NCI-H446 treated with DMSO at 0.1 percent for 48 hours (cell line): Measurements from ENCODE around the gene CARMIL1.
"Not testable (repeated sequence)": the region's sequence is repeated elsewhere in the genome, so short reads cannot be mapped to it uniquely, and the experiment has no call there.

ENCODE experiments used
- DNase-seq: peaks from one replicate; lab custom pipeline; 2025; lab: John Stamatoyannopoulos, UW

CARMIL1 gene

DNA sequence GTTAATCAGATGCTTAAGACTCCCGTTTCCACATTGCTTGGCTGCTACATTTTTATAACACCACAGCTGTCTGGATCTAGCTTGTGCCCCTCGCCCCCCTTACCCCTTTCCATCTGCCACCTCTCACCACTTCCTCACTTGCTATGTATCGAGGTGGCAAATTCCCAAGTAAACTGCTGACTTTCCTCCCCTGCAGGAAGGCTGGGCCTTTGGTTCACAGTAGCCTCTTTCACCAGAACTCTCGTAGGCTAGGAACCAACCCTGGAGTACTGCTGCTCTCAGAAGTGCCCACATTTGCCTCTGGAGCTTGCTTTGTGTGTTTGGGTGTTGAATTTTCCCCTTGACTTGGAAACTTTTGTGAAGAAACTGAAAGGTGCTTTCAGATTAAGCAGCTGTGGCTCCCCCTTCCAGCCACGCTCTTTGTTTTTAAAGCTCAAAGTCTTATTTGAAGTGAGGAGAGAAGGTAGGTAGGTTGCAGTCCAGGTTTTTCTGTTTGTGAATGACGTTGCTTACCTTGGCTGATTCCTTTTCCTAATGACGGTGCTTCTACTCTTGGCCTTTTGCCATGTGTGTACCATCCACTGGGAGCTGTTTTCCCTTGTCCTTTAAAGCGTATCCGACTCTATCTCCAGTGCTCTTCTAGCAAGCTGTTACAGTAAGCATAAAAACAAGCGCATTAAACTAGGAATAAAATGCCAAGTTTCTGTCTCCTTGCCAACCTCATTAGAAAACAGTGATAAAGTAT lies 90.4 kb downstream of the CARMIL1 start:
- peak; percentile 96 for DNase-seq

DNA sequence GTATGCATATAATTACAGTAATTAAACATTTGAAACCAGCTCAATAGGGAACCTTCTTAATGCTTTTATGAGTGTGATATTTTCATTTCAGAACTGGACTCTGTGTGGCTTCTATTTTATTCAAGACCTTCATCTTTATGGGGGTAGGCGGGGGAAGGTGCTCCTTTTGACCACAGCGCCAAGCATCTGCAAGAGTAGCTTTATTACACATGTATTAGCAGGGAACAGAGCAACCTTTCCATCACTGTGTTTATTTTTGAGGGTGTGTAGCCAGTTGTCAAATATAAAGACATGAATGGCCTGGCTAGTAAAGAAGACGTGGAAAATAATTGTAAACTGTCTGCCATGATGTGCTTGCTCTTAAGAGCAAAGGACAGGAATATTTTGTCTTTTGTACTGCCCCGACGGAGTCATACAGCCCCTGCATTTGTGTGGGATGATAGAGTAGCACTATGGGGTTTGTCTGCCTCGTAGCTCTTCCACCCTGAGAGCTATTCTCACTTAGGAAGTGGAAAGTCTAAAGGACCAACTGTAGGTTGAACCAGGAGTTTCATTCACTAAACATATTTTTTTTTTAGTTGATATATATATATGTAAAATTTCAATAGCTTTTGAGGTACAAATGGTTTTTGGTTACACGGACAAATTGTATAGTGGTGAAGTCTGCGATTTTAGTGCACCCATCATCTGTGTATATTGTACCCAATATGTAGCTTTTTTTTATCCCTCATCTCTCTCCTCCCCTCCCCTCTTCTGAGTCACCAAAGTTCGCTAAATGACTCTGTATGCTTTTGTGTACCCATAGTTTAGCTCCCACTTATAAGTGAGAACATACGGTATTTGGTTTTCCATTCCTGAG lies 91.2 kb downstream of the CARMIL1 start:
- no peak for DNase-seq

DNA sequence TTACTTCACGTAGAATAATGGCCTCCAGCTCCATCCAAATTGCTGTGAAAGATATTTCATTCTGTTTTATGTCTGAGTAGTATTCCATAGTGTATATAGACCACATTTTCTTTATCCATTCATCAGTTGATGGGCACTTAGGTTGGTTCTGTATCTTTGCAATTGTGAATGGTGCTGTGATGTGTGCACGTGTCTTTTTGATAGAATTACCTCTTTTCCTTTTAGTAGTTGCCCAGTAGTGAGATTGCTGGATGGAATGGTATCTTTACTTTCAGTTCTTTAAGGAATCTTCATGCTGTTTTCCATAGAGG lies 91.8 kb downstream of the CARMIL1 start:
- no peak for DNase-seq

DNA sequence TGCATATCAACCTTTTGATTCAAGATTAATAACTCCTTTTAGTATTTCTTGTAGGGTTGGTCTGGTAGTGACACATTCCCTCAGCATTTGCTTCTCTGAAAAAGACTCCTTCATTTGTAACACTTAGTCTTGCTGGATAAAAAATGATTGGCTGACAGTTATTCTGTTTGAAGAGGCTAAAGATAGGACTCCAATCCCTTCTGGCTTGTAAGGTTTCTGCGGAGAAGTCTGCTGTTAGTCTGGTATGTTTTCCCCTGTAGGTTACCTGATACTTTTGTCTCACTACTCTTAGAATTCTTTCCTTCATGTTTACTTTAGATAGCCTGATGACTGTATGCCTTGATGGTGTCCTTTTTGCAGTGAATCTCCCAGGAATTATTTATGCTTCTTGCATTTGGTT lies 96.0 kb downstream of the CARMIL1 start:
- no peak for DNase-seq

DNA sequence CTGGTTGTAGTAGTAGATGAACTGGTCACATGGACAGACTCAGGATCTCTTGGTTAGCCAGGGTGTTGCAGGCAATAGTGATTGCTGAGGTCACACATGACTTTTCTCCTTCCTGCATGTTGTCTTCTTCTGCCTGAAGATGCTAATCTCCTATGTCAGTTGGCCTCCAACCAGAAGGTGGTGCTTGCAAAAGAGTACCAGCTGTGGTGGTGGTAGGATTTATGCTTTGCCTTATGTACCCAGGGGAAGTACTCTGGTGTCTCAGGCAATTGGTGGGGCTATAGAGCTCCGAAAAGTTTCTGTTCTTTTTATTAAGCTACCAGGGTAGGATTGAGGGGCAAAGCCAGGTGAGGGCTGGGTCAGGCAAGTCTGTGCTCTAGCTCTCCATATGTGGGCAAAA lies 98.5 kb downstream of the CARMIL1 start:
- no peak for DNase-seq

DNA sequence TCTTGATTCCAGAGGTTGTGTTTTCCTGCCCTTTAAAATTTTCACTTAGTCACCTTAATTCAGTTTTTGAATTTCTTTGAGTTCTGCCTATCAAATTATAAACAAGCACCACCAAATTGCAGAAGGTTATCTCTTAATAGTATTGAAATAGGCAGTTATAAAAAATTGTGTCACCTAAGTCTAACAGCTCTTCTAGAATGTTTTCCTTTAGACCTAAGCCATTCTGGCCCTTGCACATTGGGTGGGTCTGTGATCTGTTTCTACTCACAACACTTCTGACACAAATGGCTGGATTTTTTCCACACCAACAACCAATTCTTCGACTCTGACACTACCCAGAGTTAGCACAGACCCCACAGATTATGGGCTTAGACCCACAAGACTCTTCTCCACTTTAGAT lies 101.9 kb downstream of the CARMIL1 start:
- DNase-seq, result no peak

DNA sequence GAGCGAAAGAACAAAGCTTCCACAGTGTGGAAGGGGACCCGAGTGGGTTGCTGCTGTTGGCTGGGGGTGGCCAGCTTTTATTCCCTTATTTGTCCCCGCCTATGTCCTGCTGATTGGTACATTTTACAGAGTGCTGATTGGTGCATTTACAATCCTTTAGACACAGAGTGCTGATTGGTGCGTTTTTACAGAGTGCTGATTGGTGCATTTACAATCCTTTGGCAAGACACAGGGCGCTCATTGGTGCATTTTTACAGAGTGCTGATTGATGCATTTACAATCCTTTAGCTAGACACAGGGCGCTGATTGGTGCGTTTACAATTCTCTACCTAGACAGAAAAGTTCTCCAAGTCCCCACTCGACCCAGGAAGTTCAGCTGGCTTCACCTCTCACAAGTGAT lies 103.3 kb downstream of the CARMIL1 start:
- DNase-seq, result not testable (repeated sequence)

DNA sequence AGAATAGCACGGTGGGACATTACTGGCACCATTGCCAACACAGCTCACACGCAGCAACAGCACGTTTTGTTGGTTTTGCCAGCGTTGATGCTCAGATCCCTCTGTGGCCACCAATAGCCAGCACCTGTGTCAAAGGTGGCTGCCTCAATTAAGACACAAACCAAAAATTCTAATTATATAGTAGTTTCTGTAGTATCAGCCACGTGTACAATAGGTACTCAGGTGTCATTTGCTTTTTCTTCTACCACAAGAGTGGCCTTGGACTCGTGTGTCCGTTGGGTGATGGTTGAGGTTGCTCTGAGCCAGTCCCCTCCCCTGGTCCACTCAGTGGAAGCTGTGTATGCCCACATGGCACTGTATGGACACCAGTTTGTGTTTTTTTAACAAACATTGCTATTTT lies 105.1 kb downstream of the CARMIL1 start:
- DNase-seq, result no peak

DNA sequence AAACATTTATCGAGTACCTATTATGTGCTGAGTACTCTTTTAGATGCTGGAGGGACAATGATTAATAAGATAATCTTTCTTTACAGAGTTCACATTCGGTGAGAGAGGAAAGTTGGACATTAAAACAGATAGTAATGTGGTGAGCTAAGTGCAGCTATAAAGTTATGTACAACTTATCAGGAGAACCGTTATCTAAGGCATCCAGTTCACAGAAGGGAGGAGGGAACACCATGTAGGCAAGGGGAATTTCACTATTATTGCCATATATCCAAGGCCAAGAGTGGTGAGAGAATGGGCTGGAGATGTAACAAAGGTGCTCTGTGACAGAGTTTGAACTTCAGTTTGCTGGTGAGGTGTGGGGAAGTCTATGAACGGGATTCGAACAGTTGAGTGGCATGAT lies 105.8 kb downstream of the CARMIL1 start:
- no peak for DNase-seq

DNA sequence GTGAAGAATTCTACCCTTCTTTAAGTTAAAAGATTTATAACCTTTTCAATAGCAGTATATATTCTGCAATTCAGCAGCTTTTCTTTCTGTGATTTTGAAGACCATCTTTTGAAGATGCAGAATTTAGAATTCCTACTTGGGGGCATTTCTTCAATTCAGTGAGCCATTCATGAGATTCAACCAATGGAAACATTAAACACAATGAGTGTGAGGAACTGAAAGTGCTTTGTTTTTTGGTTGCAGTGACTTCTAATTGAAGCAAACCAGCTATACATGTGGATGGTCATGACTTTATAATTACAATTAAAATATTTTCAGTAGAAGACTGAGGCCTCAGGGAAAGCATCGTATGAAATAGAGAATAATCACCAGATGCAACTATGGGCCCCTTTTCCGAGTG lies 108.3 kb downstream of the CARMIL1 start:
- DNase-seq, result no peak

DNA sequence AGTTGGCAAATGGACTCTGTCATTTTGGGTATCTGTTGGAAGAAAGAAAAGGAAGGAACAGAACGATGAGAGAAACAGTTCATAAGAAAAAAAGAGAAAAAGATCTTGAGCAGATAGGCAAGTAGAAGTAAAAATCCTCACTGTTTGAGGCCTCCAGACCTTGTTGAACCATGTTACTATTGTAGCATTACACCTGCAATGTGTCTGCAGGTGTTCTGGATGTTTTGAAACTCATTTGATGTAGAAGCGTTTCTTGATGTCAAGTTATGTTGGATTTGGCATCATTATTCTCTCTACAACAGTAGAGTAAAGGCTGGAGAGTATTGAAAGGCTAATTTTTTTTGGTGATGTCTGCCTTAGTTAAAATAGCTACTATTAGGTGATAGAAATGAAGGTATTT lies 108.7 kb downstream of the CARMIL1 start:
- no peak for DNase-seq

DNA sequence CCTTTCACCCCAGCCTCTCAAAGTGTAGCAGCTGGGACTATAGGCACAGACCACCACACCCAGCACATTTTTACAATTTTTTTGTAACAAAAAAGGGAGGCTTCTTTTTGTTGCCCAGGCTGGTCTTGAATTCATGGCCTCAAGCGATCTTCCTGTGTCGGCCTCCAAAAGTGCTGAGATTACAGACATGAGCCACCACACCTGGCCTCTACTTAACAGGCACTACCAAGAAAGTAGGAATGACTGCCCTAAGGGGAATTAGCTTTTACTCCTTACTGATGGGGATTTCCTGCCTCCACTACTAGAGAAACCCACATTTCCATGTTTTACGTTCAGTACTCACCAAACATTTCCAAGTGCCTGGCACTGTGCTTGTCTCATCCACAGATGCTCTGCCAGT lies 109.6 kb downstream of the CARMIL1 start:
- DNase-seq, result no peak

DNA sequence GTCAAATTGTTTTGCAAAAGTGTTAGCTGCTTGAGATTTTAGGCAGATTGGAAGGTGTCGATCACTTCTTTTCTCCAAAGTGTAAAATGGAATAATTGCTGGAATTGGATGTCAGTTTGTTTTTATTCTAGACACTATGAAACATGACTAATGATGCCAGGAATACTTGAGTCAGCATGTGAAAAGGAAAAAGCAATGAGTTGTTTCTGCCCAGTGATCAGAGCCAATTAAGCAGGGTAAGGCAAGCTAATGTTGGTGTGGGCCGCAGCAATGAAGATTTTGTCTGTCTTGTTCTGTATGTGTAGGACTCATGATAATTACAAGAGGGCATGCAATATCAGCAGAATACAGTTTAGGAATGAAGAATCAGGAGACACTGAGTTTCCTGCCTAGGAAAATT lies 110.3 kb downstream of the CARMIL1 start:
- DNase-seq, result peak; percentile 85

DNA sequence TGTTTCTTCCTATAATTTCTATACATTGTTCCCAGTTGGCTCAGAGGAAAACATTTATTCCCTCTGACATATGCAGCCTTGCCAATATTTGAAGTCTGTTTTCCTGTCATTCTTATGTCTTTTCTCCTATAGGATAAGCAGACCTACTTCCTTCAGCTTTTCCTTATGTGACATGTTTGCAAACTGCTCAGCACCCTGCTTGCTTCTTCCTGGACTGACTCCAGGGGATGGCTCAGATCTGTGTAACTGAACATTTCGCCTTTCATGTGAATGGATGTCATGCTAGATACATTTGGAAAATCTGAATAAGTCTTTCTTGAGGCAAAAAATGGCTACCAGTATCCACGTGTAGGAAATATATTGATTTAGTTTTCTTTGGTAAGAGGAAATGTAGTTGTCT lies 113.2 kb downstream of the CARMIL1 start:
- no peak for DNase-seq

DNA sequence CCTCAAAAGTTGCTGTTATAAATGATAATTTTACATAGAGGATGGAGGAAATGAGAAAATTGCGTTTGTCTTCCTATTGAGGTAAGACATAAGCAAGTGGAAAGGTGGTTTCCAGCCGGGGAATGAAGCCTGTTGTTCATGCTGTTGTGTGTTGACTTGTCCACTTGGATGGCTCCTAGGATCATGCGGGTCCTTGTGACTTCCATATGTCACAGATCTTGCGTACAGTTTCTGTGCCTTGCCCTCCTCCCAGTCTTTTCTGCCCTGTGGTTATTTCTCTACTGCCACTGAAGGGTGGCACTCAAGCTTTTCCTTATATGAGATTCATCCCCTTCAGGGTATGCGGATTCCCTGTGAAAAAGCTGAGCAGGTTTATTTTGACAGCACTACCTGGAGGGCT lies 116.6 kb downstream of the CARMIL1 start:
- DNase-seq, result no peak

DNA sequence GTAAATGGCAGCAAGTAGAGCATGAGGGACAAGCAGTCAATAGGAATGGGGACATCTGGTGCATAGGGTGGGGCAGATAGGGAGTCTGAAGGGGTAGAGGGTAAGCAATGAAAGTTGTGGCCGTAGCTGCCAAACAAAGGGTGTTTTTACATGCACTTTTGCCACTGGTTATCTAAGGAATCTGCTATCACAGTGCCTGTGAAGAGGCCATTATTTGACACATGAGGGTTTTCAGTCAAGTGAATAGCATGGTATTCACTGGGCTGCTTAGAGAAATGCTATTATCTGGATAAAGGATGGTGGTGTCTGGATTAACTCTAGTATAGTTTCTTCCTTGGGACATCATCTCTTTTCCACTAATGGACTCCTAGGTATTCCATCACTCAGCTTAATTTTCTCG lies 118.2 kb downstream of the CARMIL1 start:
- no peak for DNase-seq

DNA sequence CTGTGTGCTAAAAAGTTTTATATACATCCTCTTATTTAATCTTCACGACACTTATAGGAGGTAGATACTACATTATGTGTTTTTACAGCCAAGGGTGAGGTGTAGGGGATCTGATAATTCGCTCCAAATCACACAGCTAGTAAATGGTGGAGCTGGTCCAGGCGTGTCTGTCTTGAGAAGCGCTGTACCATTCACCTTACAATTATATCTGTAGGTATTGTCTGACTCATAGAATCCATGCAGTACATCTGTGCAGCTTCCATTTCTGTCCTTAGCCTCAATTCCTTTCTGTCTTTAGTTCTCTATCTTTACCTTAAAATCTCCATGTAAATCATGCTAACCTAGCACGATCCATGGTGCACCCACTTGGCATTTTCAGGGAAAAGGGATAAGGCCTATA lies 120.7 kb downstream of the CARMIL1 start:
- DNase-seq, result no peak

DNA sequence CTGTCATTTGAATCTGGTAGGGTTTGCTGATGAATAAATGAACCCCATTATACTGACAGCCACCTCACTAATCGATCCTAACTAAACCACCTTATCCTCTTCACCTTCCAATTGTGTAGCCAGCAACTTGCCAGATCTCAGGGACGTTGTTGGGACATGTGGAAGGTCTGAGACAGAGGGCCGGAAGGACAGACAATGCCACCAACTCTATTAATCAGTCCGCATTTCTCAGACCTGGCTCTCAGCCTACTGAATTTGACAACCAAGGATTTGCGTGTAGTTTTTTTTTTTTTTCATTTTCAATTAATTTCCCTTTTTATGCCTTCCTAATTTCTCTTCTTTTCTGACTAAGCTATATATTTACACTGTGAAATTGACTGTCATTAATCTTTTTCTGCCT lies 122.5 kb downstream of the CARMIL1 start:
- no peak for DNase-seq

DNA sequence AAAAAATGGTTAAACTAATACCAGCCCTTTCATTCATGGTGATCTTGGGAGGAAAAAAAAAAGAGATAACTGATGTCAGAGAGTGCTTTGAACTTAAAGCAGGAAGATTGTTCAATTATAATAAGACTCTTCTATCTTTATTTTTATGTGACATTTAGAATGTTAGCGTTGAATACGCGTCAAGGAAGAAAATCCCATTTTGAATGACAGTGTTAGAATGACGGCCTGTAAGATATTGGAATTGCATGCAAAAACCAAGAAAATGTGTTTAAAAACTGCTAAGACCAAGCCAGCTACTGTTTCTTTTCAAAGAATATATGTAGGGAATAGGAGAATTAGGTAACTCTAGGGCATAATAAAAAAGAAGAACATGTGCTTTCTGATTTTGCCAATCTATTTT lies 123.0 kb downstream of the CARMIL1 start:
- no peak for DNase-seq

DNA sequence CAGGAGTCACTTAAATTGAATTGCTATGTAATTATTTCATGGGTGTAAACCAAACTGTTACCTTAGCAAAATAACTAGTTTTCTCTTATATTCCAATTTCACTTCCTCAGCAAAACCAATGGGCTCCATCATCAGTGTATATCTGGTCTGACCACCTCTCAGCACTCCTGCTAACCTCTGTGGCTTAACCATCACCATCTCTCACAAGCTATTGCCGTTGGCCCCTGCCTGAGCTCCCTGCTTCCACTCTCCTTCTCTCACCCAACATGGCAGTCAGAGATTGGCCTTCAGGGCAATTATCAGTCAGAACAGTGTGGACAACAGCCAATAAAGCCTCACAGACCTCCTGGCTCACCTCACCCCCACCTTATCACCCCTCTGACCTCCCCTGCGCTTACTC lies 124.0 kb downstream of the CARMIL1 start:
- no peak for DNase-seq

DNA sequence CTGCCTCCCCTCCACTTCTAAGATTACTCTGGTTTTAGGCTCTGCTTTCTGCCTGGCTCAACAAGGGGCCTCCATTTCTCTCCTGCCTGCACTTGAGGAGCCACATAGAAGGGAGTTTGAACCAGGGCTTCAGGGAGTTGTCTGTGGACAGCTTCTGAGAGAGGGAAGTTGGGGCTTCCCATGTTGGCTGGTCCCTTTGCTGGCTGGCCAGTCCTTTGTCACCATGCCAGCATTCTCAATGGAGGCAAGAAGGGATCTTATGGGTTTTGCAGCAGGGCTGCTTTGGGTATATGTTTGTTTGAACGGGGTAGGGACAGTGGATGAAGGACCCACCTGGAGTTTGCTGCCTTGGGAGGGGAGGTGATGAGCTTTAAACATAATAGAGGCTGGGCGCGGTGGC lies 124.9 kb downstream of the CARMIL1 start:
- DNase-seq, result no peak

DNA sequence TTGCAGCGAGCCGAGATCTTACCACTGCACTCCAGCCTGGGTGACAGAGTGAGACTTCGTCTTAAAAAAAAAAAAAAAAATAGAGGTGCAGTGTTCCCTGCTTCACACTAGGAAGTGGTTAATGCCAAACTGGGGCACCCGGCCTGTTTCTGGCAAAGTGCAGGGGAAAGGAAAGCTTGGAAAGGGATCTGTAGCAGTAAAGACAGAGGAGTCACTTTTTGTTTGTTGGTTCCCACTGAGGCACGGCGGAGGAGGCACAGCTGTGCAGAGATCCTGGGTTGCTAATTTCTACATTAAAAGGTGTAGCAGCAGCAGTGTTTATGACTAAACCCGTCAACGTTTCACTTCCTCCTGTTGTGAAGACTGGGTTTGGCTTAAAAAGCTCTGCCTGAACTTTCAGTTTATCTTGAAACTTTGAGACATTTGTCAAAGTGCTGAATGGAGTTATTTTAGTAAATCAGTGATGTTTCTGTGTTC lies 125.6 kb downstream of the CARMIL1 start:
- DNase-seq, result no peak

DNA sequence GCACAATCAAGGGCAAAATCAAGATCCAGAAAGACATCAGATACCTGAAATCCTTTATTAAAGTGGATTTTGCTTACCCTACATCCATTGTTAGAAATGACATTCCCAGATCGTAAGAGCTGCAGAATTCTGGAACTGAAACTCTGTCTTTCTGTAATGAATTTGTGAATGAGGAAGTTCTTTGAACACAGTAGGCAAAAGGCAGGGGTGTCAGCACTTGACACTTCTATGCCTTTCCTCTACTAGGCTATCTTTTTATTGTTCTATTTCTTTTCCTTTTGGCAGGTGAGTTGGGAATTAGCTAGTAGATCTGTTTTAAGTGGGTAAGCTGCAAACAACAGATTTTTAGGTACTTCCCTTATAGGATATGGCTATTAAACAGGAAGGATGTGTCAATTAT lies 126.3 kb downstream of the CARMIL1 start:
- no peak for DNase-seq

DNA sequence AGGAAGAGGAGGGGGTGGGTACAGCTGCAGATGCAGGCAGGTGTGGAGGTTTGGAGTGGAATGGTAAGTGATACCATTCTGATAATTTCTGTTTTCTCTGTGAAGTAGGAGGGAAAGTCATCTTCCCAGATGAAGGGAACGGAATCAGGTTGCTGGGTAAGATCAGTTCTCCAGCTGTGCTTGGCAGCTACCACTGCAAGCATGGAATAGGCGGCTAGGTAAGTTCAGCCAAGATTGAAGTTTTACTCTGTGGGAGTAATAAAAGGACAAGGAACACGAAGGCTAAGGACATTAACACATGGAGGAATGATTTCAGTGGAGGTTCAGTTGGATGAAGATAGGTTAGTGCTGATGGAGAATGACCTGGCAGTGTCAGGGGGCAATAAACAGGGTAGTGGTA lies 128.3 kb downstream of the CARMIL1 start:
- DNase-seq, result no peak
